Endothelial cell of umbilical vein (primary cell): ENCODE measurements around the gene MAP7D2. TPM values are rescaled to one million over a fixed set of nuclear protein-coding genes. Genes with fewer than 3 reads are reported as not detected.

Experiments used
- BruUV-seq: library from RNA; stranded (reverse); fragments of 400-500 nt; replicated peaks from 2 replicates; lab custom pipeline; 2021; lab: Mats Ljungman, UMichigan
- CTCF ChIA-PET: fragments of 300-600, 350-600 bp; sonication (Branson Sonifier 250); formaldehyde crosslinking; loops from one replicate; lab custom pipeline; 2021; ENCODE audit warnings: antibody characterized with exemption, inconsistent platforms; lab: Charles Lee
- POLR2A ChIA-PET: fragments of 300-600, 350-600 bp; sonication (Branson Sonifier 250); formaldehyde crosslinking; loops from one replicate; lab custom pipeline; 2021; ENCODE audit warnings: antibody characterized with exemption, inconsistent platforms; lab: Charles Lee
- DNase-seq: peaks from one replicate; pipeline ENCODE4 v3.0.0-alpha.2; 2011; ENCODE audit warnings: low read depth, low spot score
- FAIRE-seq: peaks from 2 replicates; lab custom pipeline; 2011; peaks lifted over from hg19 to GRCh38; lab: Jason Lieb, UNC
- H2AFZ ChIP-seq: 2 replicates; pipeline ENCODE4 v1.6.0; 2012; ENCODE audit warnings: low read depth, low read length, control low read depth, inconsistent platforms
- H3K27ac ChIP-seq: 2 replicates; pipeline ENCODE4 v1.5.1; 2011; ENCODE audit warnings: low read depth, mild to moderate bottlenecking, control low read depth, low read length, moderate library complexity; ENCODE audit not compliant: insufficient read depth
- H3K27me3 ChIP-seq, 2 experiments: 2 replicates each; pipeline versions ENCODE4 v1.6.0 to v1.6.1; 2011; ENCODE audit warnings: low read length in 2 of 2, mixed read lengths in 1 of 2; ENCODE audit not compliant: control insufficient read depth in 2 of 2, insufficient read depth in 2 of 2
- H3K36me3 ChIP-seq, 2 experiments: 2 replicates in 1 of 2; 3 replicates in 1 of 2; pipeline ENCODE4 v1.5.1; 2011; ENCODE audit warnings: low read length in 2 of 2, mild to moderate bottlenecking in 1 of 2, moderate library complexity in 1 of 2; ENCODE audit not compliant: control insufficient read depth in 2 of 2, insufficient read depth in 2 of 2; ENCODE audit errors: extremely low read depth in 1 of 2
- H3K4me1 ChIP-seq: 3 replicates; pipeline ENCODE4 v1.5.1; 2011; ENCODE audit warnings: mild to moderate bottlenecking, low read length; ENCODE audit not compliant: control insufficient read depth, insufficient read depth; ENCODE audit errors: extremely low read depth
- H3K4me2 ChIP-seq: 2 replicates; pipeline ENCODE4 v1.6.1; 2011; ENCODE audit warnings: low read length, control low read depth, mixed read lengths; ENCODE audit not compliant: insufficient read depth
- H3K4me3 ChIP-seq, 3 experiments: fragments of 200-600 bp in 1 of 3; sonication (generic), shearing (Covaris generic) in 1 of 3; replicated peaks in 1 of 3; 2 replicates each; pipeline ENCODE4 v1.5.1; 2011 to 2016; ENCODE audit warnings: control low read depth in 3 of 3, low read length in 3 of 3, mild to moderate bottlenecking in 2 of 3, inconsistent platforms in 1 of 3, low read depth in 1 of 3, moderate library complexity in 1 of 3; ENCODE audit not compliant: insufficient read depth in 1 of 3
- H3K79me2 ChIP-seq: 2 replicates; pipeline ENCODE4 v1.6.0; 2012; ENCODE audit warnings: low read length, inconsistent platforms; ENCODE audit not compliant: control insufficient read depth, insufficient read depth
- H3K9ac ChIP-seq: replicated peaks from 2 replicates; pipeline ENCODE3; 2011; ENCODE audit warnings: low read length, control low read depth; ENCODE audit not compliant: insufficient read depth; ENCODE audit errors: extremely low read depth
- H3K9me1 ChIP-seq: replicated peaks from 3 replicates; pipeline ENCODE4 v1.6.0; 2011; ENCODE audit warnings: mild to moderate bottlenecking, low read length; ENCODE audit not compliant: control insufficient read depth, insufficient read depth; ENCODE audit errors: extremely low read depth
- H3K9me3 ChIP-seq: replicated peaks from 2 replicates; pipeline ENCODE4 v1.5.1; 2012; ENCODE audit warnings: low read length, inconsistent platforms; ENCODE audit not compliant: control insufficient read depth, insufficient read depth
- H4K20me1 ChIP-seq: replicated peaks from 2 replicates; pipeline ENCODE3; 2011; ENCODE audit warnings: mild to moderate bottlenecking, low read length; ENCODE audit not compliant: control insufficient read depth, insufficient read depth; ENCODE audit errors: extremely low read depth
- CTCF ChIP-seq, 2 donors: IDR thresholded peaks; 1 replicate in 1 of 2; 2 replicates in 1 of 2; pipeline ENCODE4 v1.5.1; 2011; ENCODE audit warnings: low read length in 2 of 2, mild to moderate bottlenecking in 2 of 2, moderate library complexity in 2 of 2, control low read depth in 1 of 2, inconsistent platforms in 1 of 2, low read depth in 1 of 2; ENCODE audit not compliant: insufficient read depth in 1 of 2; ENCODE audit errors: extremely low read depth in 1 of 2
- EZH2 ChIP-seq: IDR thresholded peaks from 2 replicates; pipeline ENCODE4 v1.6.1; 2012; ENCODE audit warnings: borderline replicate concordance, low read depth, mild to moderate bottlenecking, moderate library complexity, low read length, inconsistent platforms; ENCODE audit not compliant: severe bottlenecking
- FOS ChIP-seq: IDR thresholded peaks from 2 replicates; pipeline ENCODE4 v1.6.1; 2011; ENCODE audit warnings: mild to moderate bottlenecking, low read length, moderate library complexity, borderline replicate concordance; ENCODE audit not compliant: insufficient read depth
- GATA2 ChIP-seq: IDR thresholded peaks from 2 replicates; pipeline ENCODE4 v1.7.0; 2011; ENCODE audit warnings: low read depth, mild to moderate bottlenecking, moderate library complexity, mixed read lengths, low read length; ENCODE audit not compliant: insufficient read length, insufficient read depth
- JUN ChIP-seq: IDR thresholded peaks from 2 replicates; pipeline ENCODE4 v1.6.1; 2011; ENCODE audit warnings: borderline replicate concordance, low read depth; ENCODE audit not compliant: insufficient read length, insufficient read depth
- MAX ChIP-seq: IDR thresholded peaks from 2 replicates; pipeline ENCODE4 v1.6.1; 2011; ENCODE audit not compliant: insufficient read depth, insufficient read length
- MYC ChIP-seq: IDR thresholded peaks from one replicate; pipeline ENCODE4 v1.6.1; 2011; ENCODE audit warnings: mild to moderate bottlenecking, low read depth, low read length
- POLR2A ChIP-seq: IDR thresholded peaks from 2 replicates; pipeline ENCODE4 v1.6.1; 2012; ENCODE audit warnings: low read depth, mild to moderate bottlenecking, control low read depth, low read length
- POLR2AphosphoS5 ChIP-seq: IDR thresholded peaks from 2 replicates; pipeline ENCODE4 v1.6.1; 2012; ENCODE audit warnings: low read depth, mild to moderate bottlenecking, control low read depth, low read length, moderate library complexity; ENCODE audit not compliant: insufficient read depth
- dilution Hi-C: fragments of 300-500 bp; cut with MboI; formaldehyde crosslinking; loops from one replicate; pipeline ENCODE4 v1.15.0; 2019; ENCODE audit warnings: low sequenced_read_pairs; ENCODE audit not compliant: extremely low pct_ligation_motif_present
- intact Hi-C: fragments of 100-400 bp; cut with micrococcal nuclease; formaldehyde crosslinking; loops from one replicate; pipeline ENCODE4 v1.10.0; 2022
- polyA plus RNA-seq, 4 experiments: library from polyadenylated mRNA; depleted of rRNA in 3 of 4; stranded (reverse) in 3 of 4; unstranded in 1 of 4; fragments of >200 nt; gene quantifications; 2 replicates each; pipeline versions ENCODE4 v1.2.1 to v1.2.3, GENCODE V29; 2011 to 2012; ENCODE audit warnings: missing spikeins in 1 of 4
- total RNA-seq: library from RNA; stranded (reverse); gene quantifications from 2 replicates; pipeline ENCODE4 v1.2.3, GENCODE V29; 2021

The MAP7D2 gene
- total and polyA plus RNA-seq, 2 donors (not counting 3 experiments of a cell fraction or from before 2014, with no cell fraction given): 0.08 to 0.15 TPM

GRCh38 chrX:20059467-20060128 is 57.1 kb downstream of the MAP7D2 start:
- ChIA-PET POLR2A (no interaction called here), CTCF (no interaction called here)
- H3K4me2 ChIP-seq: no peak overlapping the region
- dilution Hi-C loops: no loop called here
- H3K4me1 ChIP-seq: no peaks in the 10 kb centered on the region
- intact Hi-C loops: loop anchor here (10.0 kb wide), 1 partner anchor 515 kb away; no protein-coding TSS in a partner anchor
- no peak overlapping the region for H2AFZ ChIP-seq
- H3K27ac ChIP-seq: no peak overlapping the region
- H3K9ac ChIP-seq: no peak overlapping the region
- no peaks in the 10 kb centered on the region for H3K9me1 ChIP-seq
- DNase-seq (no peak), FAIRE-seq (peak; percentile 100)
- TF ChIP-seq MAX (no peak), EZH2 (no peak), GATA2 (no peak), MYC (no peak)
- no peaks in the 10 kb centered on the region for H4K20me1 ChIP-seq
- no peaks in the 10 kb centered on the region for H3K9me3 ChIP-seq
- H3K27me3 ChIP-seq: peaks cover 0 to 2% of the 10 kb centered on the region in 2 experiments
- no peaks in the 10 kb centered on the region for H3K79me2 ChIP-seq
- no TSS peak for BruUV-seq
- H3K36me3 ChIP-seq: no peaks in the 10 kb centered on the region
- no peak overlapping the region for H3K4me3 ChIP-seq

- H3K9me3 ChIP-seq: no peaks in the 10 kb centered on the region
- no peaks in the 10 kb centered on the region for H3K9me1 ChIP-seq
- no peak overlapping the region for H3K4me2 ChIP-seq
- no peaks in the 10 kb centered on the region for H4K20me1 ChIP-seq
- no peak overlapping the region for H3K4me3 ChIP-seq
- intact Hi-C loops: no loop called here
- dilution Hi-C loops: no loop called here
- no peak for FAIRE-seq
- peaks cover 0 to 2% of the 10 kb centered on the region in 2 experiments for H3K27me3 ChIP-seq
- H2AFZ ChIP-seq: no peak overlapping the region
- no peaks in the 10 kb centered on the region for H3K79me2 ChIP-seq
- no peak overlapping the region for H3K27ac ChIP-seq
- no peaks in the 10 kb centered on the region for H3K4me1 ChIP-seq
- no peak for TF ChIP-seq CTCF (IDR thresholded peaks at IDR 0.05; ENCODE audit: extremely low read depth in 1 of 2, insufficient read depth in 1 of 2, low read depth in 1 of 2, low read length in 2 of 2)
- no peak for TF ChIP-seq EZH2
- no peak for TF ChIP-seq MAX
- TF ChIP-seq FOS: no peak
- TF ChIP-seq GATA2: no peak
- TF ChIP-seq MYC: no peak
- no peak for TF ChIP-seq POLR2AphosphoS5
- no peak for TF ChIP-seq POLR2A
- no peak for TF ChIP-seq JUN
- no TSS peak for BruUV-seq
- no peak for DNase-seq
- no peaks in the 10 kb centered on the region for H3K36me3 ChIP-seq
- no peak overlapping the region for H3K9ac ChIP-seq
- ChIA-PET POLR2A (no interaction called here), CTCF (interaction anchor here (1.7 kb wide), 1 partner anchor 10 kb away, joined by 5 read pairs; no protein-coding TSS in a partner anchor)
Measured at GRCh38 chrX:20057479-20057878, 59.2 kb downstream of the MAP7D2 start.
